Measurements from ENCODE around the gene FGF1.

Gene FGF1

DNA sequence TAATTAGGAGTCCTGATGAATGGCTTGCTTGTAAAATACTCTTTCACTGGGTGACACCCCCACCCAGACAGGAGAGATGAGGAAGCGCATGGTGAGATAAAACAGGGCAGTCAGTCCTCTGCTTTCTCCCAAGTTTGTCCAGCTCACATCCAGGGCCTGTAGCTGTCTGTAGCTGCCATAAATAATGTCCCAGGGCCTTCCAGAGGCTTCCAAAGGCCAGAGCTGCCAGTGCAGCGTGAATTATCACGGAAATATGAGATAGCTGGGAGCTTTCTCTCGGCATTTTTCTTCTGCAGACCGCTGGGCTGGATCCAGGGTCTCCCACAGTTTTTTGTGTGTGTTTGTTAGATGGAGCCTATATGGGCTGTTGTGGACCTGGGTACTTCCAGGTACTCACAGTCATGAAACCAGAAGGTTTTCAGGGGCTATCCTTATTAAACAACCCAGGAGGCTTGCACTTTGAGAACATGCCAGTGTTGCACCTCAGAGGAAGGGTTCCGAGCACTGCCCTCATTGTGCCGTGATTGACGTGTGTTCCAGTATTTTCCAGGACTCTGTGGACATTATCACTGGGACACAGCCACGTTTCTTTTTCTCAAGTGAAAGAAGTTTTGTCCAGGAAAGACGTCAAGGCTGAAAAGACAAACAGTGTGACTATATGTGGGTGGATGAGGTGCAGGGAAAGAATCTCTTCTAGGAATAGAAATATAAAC, 117.5 kb downstream of the FGF1 start:
- DNase-seq, result no peak

DNA sequence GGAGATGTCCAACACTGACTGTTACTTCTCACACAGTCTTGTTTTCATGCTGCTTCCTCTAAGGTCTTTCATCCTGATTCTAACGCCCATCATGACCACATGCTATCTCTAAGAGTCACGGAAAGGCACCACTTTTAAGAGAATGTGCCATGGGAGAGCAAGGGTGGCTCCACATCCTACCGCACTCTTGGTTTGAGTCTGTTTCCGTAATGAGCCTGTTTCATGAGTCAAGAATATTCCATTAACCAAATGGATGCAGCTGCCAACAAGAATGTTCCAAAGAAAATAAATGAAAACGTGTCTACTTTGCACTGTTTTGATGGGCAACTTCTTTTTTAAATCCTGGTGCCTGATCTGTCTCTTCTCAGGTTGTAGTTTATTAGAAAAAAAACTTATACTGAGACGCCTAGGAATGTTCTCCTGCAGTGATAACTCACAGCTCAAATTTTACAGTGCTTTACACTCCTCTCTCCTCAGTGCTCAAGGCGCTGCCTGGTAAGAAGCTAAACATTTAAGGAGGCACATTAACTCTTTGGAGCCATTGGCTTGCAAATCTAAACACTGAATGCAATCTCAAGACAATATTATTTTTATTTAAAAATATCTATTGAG, 124.3 kb downstream of the FGF1 start:
- no peak for DNase-seq

DNA sequence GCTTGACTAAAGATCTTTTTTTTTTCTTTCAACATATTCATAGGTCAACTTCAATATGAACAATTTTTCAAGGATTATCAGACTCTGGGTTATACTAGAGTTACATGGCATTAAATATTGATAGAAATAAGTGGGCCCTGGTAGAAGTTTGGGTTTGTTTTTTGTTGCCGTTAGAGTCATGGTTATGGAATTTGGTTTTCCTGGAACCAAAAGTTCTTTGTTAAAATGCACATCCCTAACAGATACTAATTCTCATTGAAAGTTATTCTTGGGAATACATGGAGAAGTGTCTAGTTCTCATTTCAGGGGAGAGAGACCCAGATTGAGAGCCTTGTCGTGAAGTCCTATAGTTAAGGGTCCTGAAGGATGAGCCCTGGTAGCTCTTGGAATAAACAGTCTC, 124.9 kb downstream of the FGF1 start:
- no peak for DNase-seq

DNA sequence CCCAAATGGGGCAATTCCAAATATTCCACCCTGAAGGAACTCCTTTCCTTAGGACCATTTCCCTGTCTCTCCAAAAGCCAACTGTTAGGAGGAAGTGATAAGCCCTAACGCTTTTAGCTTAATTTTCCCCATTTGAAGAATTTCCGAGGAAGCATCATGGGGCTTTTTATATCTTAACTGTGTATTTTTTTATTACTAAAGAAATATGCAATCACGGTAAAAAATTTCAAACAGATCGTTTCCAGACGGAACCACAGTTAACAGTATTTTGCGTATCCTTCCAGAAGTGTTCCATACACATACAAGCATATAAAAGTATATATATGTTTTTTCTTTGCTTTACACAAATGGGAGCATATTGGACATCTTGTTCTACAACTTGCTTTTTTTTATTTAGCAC, 133.8 kb downstream of the FGF1 start:
- no peak for DNase-seq

DNA sequence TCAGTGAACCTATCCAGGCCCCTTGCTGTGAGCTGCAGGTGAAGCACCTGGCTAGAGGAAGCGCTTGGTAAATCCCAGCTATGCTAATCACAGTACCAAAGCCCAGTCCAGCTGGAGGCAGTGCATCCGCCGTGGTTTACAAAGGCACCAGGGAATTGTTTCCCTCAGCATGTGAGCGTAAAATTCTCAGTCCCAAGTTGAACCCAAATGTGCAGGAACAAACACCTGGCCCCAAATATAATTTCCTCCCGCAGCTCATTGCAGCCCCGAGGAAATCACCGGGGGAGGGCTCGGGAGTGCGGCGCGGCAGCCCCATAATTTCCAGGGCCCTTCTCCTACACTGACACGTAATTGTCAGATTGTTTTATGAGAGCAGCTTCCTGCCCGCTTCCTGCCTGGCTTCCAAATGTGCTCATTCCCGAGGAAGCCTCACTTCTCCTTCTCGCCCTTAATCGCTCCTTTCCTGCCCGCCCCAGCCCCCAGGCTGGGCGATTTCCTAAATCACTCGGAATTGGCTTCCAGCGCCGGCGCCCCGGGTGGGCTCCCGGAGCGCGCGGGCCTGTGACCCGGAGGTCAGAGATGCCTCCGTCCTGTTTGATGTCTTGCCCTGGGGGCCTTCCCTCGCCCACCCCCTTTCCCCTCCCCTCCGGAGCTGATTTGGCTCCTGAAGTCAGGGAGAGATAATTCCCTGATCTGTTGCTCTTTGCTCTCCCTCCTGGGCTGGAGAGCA, 134.4 kb downstream of the FGF1 start:
- DNase-seq, result no peak

DNA sequence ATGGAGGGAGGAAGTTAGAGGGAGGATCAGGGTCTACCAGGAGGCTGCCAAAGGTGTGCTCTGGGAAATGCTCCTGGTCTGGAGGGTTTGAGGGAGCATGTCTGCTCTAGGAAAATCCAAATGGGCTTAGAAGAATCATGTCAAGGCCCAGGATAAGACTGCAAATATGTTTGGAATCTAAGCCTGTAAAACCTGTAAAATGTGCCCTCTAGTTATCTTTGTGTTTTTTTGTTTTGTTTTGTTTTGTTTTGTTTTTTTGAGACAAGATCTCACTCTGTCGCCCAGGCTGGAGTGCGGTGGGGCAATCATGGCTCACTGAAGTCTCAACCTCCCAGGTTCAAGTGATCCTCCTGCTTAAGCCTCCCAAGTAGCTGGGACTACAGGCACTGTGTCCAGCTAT, 135.4 kb downstream of the FGF1 start:
- no peak for DNase-seq

DNA sequence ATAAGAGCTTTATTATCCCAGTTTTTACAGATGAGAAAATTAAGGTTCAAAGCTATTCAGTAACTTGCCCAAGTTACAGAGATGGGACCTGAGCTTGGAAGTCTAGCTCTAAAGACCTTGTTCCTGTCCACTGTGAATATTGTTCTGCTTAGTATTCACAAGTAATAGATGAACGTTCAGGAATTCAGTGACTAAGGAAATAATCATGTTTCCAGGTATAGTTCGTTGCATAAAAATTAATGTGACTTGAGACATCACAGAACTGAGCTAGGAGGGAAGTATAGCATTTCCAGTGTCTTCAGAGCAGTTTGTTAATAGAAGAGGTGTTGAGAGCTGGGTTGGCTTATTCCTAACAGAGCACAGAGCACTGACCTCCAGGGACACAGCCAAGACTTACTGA, 136.1 kb downstream of the FGF1 start:
- no peak for DNase-seq

DNA sequence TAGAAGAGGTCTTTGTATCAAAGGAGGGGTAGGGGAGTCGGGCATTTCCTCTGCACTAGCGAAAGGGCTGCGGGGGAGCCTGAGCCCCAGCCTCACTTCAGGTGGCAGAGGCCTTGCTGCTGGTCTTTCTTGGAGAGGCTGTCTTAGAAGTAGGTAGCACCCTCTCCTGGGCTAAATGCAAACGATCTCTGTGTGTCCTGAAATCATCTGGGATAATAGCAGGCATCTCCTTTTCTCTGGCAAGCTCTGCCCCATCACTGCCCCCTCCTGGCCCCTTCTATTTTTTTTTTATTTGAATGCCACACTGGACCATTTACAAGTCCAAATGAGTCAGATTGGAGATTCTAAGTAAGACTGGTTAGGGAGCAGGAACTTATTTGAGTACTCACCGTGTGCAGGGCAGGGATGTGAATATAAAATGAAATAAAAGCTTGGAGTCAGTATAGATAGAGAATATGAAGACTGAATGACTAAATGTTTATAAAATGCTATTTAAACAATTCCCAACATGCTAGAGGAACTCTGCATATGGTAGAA, 137.1 kb downstream of the FGF1 start:
- DNase-seq, result no peak

DNA sequence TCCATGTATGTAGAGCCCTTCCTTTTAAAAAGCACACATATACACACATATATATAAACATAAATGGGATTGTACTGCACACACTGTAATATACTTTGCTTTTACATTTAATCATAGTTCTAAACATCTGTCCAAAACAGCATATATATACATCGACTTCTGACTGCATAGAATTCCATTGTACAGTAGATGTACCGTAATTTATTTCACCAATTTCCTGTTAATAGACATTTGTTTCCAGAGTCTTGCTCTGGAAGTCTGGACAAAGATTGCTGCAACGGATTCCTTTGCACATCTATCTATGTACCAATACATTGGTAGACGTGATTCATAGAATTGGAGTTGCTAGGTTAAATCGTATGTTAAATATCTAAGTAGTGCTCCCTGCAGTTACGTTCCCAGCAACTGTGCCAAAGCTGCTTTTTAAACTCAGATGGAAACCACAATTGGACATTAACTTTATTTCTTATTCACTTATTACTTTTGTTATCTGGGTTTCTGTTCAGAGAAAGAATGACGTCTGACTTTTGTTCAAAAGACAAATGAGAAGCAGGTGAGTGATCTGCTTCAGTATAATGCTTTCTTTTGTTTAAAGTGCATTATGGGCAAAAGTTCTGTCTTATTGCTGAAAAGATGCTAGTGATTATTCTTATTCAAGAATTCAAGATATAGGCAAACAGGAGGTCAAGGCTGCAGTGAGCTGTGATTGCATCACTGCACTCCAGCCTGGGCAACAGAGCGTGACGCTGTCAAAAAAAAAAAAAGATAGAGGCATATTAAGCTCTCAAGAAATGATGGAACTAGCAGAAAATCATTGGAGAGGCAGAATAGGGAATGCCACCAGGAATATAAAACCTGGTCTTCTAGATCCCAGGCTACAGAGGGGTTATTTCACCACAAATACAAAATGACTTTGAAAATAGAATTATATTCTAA, 138.2 kb downstream of the FGF1 start:
- DNase-seq, result no peak

DNA sequence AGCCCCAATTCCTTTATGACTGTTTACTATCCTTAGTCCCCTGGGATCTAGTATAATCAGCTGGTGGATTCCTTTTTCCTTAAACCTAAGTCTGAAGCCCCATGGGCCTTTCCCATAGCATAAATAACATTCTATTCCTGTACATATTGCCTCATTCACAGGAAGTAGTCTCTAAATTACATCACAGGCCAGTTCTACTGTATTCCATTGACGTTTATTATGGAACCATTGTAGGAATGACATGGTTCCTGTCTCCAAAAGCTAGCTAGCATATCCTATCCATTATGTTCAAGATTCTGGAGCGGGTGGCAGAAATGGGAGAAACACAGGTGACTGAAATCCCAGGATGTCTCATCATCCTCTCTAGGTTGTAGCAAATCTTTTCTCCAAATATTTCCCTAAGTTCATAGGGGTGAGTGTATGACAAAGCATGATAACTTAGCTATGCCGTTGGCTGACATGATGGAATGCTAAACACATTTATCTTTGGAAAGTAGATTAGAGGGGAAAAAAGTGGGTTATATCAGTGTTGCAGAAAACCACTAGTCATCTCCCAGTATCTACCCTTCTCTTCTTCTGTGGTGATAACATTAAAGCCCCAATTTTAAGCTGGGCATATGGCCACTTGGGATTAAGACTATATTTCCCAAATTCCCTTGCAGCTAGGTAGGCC, 140.1 kb downstream of the FGF1 start:
- no peak for DNase-seq

DNA sequence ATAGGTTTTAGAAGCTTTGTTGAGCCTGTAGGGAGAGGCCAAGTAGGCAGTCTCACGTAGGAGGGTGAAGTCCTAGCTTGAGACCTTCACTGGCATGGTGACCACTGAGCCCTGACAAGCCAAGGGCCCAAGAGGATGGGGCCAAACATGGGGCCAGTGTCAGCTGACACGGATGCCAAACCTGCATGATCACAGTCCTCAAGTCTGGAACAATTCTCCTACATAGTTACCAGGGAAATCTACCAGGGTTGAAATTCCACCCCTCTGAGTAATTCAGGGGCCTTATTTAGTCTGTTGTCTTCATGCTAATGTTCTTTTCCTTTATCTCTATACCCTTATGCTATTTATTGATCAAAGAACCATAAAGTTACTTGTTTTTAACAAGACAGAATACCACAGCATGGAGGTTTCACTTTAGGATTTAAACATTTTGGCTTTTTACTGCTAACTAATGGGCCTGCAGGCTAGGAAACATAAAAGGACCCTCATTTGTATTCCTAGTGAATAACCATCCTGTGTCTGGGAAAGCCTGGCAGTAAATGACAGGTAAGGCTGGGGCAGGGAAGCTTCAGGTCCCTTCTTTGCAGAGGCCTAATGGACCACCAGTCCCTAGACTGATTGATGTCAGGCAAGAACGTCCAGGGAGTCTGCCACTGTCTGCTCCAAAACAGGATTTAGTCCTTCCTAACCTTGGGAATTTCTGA, 140.8 kb downstream of the FGF1 start:
- DNase-seq, result no peak

DNA sequence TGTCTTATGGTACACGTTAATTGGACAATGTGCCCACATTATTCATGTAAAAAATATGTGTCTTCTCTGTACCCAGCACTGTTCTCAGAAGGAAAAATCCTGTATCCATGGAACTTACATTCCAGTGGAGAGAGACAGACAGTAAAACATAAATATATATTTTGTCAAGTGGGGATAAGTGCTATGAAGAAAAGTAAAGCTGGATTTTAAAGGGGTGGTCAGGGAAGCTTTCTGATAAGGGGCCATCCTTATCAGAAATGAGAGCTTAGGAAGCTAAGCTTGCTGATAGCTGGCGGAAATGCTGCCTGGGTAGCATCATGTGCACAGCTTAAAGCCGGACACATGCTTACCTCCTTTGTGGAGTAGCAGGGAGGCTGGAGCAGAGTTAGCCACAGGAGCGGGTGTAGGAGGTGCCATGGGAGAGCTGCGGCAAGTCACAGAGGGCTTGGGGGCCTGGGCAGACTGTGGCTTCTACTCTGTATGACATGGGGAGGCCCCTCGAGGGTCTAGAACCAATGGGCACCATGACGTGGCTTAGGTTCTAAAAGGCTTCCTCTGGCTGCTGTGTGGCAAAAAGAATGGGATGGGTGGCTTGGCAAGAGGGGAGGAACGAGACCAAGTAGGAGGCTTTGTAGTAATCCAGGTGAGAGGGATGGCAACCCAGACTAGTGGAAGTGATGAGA, 141.7 kb downstream of the FGF1 start:
- DNase-seq, result no peak

DNA sequence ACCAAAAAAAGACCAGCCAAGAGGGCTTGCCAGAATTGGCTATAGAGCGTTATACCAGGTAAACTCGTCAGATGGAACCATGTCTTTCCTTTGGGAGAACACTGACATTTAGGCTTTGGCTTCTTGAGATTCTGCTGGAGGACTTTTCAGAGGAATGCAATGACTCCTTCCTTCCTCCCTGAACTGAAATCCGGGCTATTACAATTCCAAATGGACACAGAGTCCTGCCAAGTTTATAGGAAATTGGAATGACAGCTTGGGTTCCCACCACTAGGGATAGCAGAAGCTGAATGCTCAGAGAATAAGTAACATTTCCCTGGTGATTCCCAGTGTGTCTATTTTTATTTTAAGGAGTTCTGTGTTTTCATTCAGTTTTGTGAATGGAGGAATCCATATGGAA, 143.0 kb downstream of the FGF1 start:
- no peak for DNase-seq
